Heart left ventricle (tissue), 13 donors: Measurements from ENCODE around the gene CBY1.

Experiments used
- POLR2A ChIP-seq, 2 donors: fragments of 450-650 bp; IDR thresholded peaks; one replicate each; pipeline ENCODE4 v1.6.1; 2017; ENCODE audit warnings: antibody characterized with exemption in 2 of 2, mild to moderate bottlenecking in 2 of 2, moderate library complexity in 2 of 2
- TF ChIP-seq, protein P1 (sequence below), 12 donors: fragments of 200-600 bp; sonication (generic) in 4 of 12; IDR thresholded peaks; one replicate each; pipeline versions ENCODE4 v1.5.0 to v1.8.0; 2018 to 2022; ENCODE audit warnings: antibody characterized with exemption in 12 of 12, mild to moderate bottlenecking in 5 of 12
- donor health status: ischemic (EF 13 %, LVEDD 7.1; RV severe dilation, severe dysfunction).
- donor health status: DM: no; HTN: yes; CAD: no.
- donor health status: DM: no; HTN: no; CAD: no.
- donor health status: ischemic (EF 25% LVEDD 6.9; RV normal size, moderate dysfunction).
- donor health status: ischemic (EF 25% LVEDD 5.7; RV mildly dilated, moderate dysfunction).
- donor health status: ischemic (EF 35%, LVEDD 5.7; RV mildly dilated, moderate dysfunction).
- donor health status: nonischemic (EF 11% LVEDD 7.7; RV severe dilation, severe dysfunction).
- donor health status: DM: yes; HTN: yes; CAD: no.
- donor health status: PGD.
- donor health status: ischemic (EF 29% LVEDD 5.4; RV normal size, mild dysfunction).
- donor health status: nonischemic (EF 23%, LVEDD 6.1; RV moderate dilation, normal function).

GRCh38 chr22:38715176-38715764 is 58.8 kb downstream of the CBY1 start:
- TF ChIP-seq, protein P1, sequence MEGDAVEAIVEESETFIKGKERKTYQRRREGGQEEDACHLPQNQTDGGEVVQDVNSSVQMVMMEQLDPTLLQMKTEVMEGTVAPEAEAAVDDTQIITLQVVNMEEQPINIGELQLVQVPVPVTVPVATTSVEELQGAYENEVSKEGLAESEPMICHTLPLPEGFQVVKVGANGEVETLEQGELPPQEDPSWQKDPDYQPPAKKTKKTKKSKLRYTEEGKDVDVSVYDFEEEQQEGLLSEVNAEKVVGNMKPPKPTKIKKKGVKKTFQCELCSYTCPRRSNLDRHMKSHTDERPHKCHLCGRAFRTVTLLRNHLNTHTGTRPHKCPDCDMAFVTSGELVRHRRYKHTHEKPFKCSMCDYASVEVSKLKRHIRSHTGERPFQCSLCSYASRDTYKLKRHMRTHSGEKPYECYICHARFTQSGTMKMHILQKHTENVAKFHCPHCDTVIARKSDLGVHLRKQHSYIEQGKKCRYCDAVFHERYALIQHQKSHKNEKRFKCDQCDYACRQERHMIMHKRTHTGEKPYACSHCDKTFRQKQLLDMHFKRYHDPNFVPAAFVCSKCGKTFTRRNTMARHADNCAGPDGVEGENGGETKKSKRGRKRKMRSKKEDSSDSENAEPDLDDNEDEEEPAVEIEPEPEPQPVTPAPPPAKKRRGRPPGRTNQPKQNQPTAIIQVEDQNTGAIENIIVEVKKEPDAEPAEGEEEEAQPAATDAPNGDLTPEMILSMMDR (IDR thresholded peaks at IDR 0.05): no peak
- TF ChIP-seq POLR2A (IDR thresholded peaks at IDR 0.05): no peak
